GM18502 (cell line): ENCODE results near the gene SPTBN1.

Experiments
- ATAC-seq: cut with Tn5 transposase; IDR thresholded peaks from one replicate; pipeline ENCODE4 v1.9.1; 2021; ENCODE audit warnings: mild to moderate bottlenecking; ENCODE audit not compliant: unreplicated experiment, poor library complexity

The SPTBN1 gene

GRCh38 chr2:54618646-54619565, 162.8 kb downstream of the SPTBN1 start:
- ATAC-seq: no peak

- no peak for ATAC-seq
These were observed 163.6 kb downstream of the SPTBN1 start for GRCh38 chr2:54619660-54620231.

GRCh38 chr2:54620948-54621347, 164.8 kb downstream of the SPTBN1 start:
- no peak for ATAC-seq

GRCh38 chr2:54624591-54625071, 168.5 kb downstream of the SPTBN1 start:
- no peak for ATAC-seq

- no peak for ATAC-seq
These were observed 170.0 kb downstream of the SPTBN1 start for GRCh38 chr2:54626131-54626530.

- no peak for ATAC-seq
These were observed 170.8 kb downstream of the SPTBN1 start for GRCh38 chr2:54626884-54627283.

GRCh38 chr2:54627973-54628372, 171.8 kb downstream of the SPTBN1 start:
- ATAC-seq: no peak

GRCh38 chr2:54628418-54628817, 172.3 kb downstream of the SPTBN1 start:
- ATAC-seq: no peak

GRCh38 chr2:54628957-54629356, 172.8 kb downstream of the SPTBN1 start:
- ATAC-seq: no peak

GRCh38 chr2:54629390-54629789, 173.3 kb downstream of the SPTBN1 start:
- no peak for ATAC-seq

- no peak for ATAC-seq
These were observed 174.1 kb downstream of the SPTBN1 start for GRCh38 chr2:54629914-54630857.

GRCh38 chr2:54630858-54631497, 174.9 kb downstream of the SPTBN1 start:
- no peak for ATAC-seq

GRCh38 chr2:54631755-54632154, 175.6 kb downstream of the SPTBN1 start:
- ATAC-seq: no peak

- ATAC-seq: no peak
These were observed 176.9 kb downstream of the SPTBN1 start for GRCh38 chr2:54632733-54633692.

GRCh38 chr2:54634021-54634420, 177.9 kb downstream of the SPTBN1 start:
- ATAC-seq: no peak

GRCh38 chr2:54634564-54635511, 178.7 kb downstream of the SPTBN1 start:
- ATAC-seq: peak; percentile 78

GRCh38 chr2:54635554-54636152, 179.5 kb downstream of the SPTBN1 start:
- ATAC-seq: no peak
